ENCODE results near the gene EPHB6.

EPHB6 gene

DNA sequence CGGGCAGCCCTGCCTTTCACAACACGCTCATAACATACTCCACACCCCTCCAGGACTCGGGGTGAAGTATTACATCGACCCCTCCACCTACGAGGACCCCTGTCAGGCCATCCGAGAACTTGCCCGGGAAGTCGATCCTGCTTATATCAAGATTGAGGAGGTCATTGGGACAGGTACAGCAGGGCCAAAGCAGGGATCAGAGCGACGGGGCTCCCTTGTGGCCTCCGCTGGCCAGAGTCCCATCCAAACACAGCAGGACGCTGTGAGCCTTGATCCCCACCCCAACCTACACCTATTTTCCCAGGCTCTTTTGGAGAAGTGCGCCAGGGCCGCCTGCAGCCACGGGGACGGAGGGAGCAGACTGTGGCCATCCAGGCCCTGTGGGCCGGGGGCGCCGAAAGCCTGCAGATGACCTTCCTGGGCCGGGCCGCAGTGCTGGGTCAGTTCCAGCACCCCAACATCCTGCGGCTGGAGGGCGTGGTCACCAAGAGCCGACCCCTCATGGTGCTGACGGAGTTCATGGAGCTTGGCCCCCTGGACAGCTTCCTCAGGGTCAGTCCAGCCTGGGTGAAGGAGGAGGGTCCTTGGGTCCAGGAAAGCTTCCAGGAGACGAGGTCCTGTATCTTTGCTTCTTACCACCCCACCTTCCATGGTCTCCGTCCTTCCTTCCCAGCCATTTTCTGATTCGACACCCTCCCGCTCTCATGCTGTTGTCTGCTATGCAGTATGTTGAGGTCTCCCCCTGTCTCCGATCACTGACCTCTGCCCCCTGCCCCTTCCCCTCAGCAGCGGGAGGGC is 13.5 kb downstream of the EPHB6 start:
- TF ChIP-seq CTCF (IDR thresholded peaks at IDR 0.05; ENCODE audit: control insufficient read depth, extremely low read depth, insufficient read depth), result no peak
- no peak for DNase-seq (ENCODE audit: low read depth)
- H3K4me3 ChIP-seq (ENCODE audit: low read depth, low read length), result no peak overlapping the region

- DNase-seq (ENCODE audit: low read depth), result no peak
- no peak for TF ChIP-seq CTCF (IDR thresholded peaks at IDR 0.05; ENCODE audit: control insufficient read depth, extremely low read depth, insufficient read depth)
- H3K4me3 ChIP-seq (ENCODE audit: low read depth, low read length), result no peak overlapping the region
These were observed 14.1 kb downstream of the EPHB6 start for GRCh38 chr7:142868986-142869415.

GRCh38 chr7:142869434-142869833 is 14.6 kb downstream of the EPHB6 start:
- H3K4me3 ChIP-seq (ENCODE audit: low read depth, low read length), result no peak overlapping the region
- DNase-seq (ENCODE audit: low read depth), result no peak
- TF ChIP-seq CTCF (IDR thresholded peaks at IDR 0.05; ENCODE audit: control insufficient read depth, extremely low read depth, insufficient read depth), result no peak

GRCh38 chr7:142870147-142870559 is 15.3 kb downstream of the EPHB6 start:
- DNase-seq (ENCODE audit: low read depth), result no peak
- no peak overlapping the region for H3K4me3 ChIP-seq (ENCODE audit: low read depth, low read length)
- TF ChIP-seq CTCF (IDR thresholded peaks at IDR 0.05; ENCODE audit: control insufficient read depth, extremely low read depth, insufficient read depth), result no peak

DNA sequence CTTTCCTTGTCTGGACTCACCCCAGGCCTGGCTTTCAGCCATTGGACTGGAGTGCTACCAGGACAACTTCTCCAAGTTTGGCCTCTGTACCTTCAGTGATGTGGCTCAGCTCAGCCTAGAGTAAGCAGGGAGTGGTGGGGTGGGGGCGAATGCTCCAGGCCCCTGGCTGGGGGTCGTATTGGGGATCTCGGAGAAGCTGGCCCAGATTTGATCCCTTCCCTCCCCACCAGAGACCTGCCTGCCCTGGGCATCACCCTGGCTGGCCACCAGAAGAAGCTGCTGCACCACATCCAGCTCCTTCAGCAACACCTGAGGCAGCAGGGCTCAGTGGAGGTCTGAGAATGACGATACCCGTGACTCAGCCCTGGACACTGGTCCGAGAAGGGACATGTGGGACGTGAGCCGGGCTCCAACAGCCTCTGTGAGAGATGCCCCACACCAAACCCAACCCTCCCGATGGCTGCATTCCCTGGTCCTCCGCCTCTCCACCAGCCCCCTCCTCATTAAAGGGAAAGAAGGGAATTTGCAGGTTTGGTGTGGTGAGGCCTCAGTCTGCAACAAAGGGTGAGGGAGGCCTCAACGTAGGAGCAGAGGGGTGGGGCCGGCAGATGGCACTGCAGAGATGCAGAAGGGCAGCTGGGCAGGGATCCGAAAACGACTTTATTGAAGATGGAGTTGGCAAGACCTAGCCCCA is 15.8 kb downstream of the EPHB6 start:
- no peak overlapping the region for H3K4me3 ChIP-seq (ENCODE audit: low read depth, low read length)
- no peak for TF ChIP-seq CTCF (IDR thresholded peaks at IDR 0.05; ENCODE audit: control insufficient read depth, extremely low read depth, insufficient read depth)
- DNase-seq (ENCODE audit: low read depth), result no peak

GRCh38 chr7:142871260-142872105 is 16.6 kb downstream of the EPHB6 start:
- no peak for DNase-seq (ENCODE audit: low read depth)
- TF ChIP-seq CTCF (IDR thresholded peaks at IDR 0.05; ENCODE audit: control insufficient read depth, extremely low read depth, insufficient read depth), result no peak
- H3K4me3 ChIP-seq (ENCODE audit: low read depth, low read length), result no peak overlapping the region

All from LNCaP clone FGC (cell line).